GM23338 (cell line): ENCODE results near the gene CEP135.

Experiments used
- CREB1 ChIP-seq: fragments of 250-450 bp; sonication (Bioruptor Pico); IDR thresholded peaks from 2 replicates; pipeline ENCODE4 v1.5.0; 2020; ENCODE audit warnings: low read depth, mild to moderate bottlenecking, moderate library complexity
- EZH2 ChIP-seq: fragments of 200-600 bp; sonication (generic); IDR thresholded peaks from one replicate; pipeline ENCODE4 v1.8.0; 2017; ENCODE audit warnings: antibody characterized with exemption, mild to moderate bottlenecking, low read depth; ENCODE audit not compliant: unreplicated experiment
- EZH2phosphoT487 ChIP-seq: fragments of 200-600 bp; sonication (generic); IDR thresholded peaks from one replicate; pipeline ENCODE4 v1.8.1; 2018; ENCODE audit warnings: antibody characterized with exemption; ENCODE audit not compliant: unreplicated experiment
- JUNB ChIP-seq: IDR thresholded peaks from one replicate; pipeline ENCODE4 v1.6.1; 2016; ENCODE audit warnings: antibody characterized with exemption; ENCODE audit not compliant: unreplicated experiment
- POLR2AphosphoS5 ChIP-seq: IDR thresholded peaks from 2 replicates; pipeline ENCODE4 v1.6.1; 2016; ENCODE audit warnings: antibody characterized with exemption, low read depth
- ZNF462 ChIP-seq: fragments of 250-450 bp; sonication (Bioruptor Pico); IDR thresholded peaks from 2 replicates; pipeline ENCODE4 v1.5.0; 2020; ENCODE audit warnings: mild to moderate bottlenecking, moderate library complexity
- TF ChIP-seq, protein P1 (sequence below), 2 experiments: fragments of 200-600 bp in 1 of 2; sonication (generic) in 1 of 2; conservative IDR thresholded peaks; 2 replicates each; pipeline versions ENCODE4 v1.5.1 to v1.6.1; 2016 to 2017; ENCODE audit warnings: antibody characterized with exemption in 2 of 2, low read depth in 2 of 2, mild to moderate bottlenecking in 2 of 2, moderate library complexity in 1 of 2
- TF ChIP-seq, protein P2 (sequence below): IDR thresholded peaks from one replicate; pipeline ENCODE4 v1.6.1; 2018; ENCODE audit warnings: antibody characterized with exemption; ENCODE audit not compliant: unreplicated experiment

DNA sequence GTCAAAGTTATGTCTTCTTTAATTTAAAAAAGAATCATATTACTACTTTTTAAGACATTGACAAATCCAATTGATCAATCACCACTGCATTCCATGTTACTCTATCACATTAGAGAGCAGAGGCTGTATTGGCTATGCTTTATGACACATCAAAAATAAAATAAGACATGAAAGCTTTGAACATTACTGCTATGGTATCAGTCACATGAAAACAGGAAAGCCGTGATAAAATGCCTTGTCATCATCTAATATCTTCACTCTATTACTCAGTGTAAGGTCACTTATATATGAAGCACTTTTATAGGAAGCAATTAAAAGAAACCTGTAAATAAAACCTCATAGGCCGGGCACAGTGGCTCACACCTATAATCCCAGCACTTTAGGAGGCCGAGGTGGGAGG lies 27.7 kb upstream of the CEP135 start:
- TF ChIP-seq, protein P1, sequence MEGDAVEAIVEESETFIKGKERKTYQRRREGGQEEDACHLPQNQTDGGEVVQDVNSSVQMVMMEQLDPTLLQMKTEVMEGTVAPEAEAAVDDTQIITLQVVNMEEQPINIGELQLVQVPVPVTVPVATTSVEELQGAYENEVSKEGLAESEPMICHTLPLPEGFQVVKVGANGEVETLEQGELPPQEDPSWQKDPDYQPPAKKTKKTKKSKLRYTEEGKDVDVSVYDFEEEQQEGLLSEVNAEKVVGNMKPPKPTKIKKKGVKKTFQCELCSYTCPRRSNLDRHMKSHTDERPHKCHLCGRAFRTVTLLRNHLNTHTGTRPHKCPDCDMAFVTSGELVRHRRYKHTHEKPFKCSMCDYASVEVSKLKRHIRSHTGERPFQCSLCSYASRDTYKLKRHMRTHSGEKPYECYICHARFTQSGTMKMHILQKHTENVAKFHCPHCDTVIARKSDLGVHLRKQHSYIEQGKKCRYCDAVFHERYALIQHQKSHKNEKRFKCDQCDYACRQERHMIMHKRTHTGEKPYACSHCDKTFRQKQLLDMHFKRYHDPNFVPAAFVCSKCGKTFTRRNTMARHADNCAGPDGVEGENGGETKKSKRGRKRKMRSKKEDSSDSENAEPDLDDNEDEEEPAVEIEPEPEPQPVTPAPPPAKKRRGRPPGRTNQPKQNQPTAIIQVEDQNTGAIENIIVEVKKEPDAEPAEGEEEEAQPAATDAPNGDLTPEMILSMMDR (conservative IDR thresholded peaks at IDR 0.05; ENCODE audit: low read depth in 2 of 2): no peak
- TF ChIP-seq, protein P2, sequence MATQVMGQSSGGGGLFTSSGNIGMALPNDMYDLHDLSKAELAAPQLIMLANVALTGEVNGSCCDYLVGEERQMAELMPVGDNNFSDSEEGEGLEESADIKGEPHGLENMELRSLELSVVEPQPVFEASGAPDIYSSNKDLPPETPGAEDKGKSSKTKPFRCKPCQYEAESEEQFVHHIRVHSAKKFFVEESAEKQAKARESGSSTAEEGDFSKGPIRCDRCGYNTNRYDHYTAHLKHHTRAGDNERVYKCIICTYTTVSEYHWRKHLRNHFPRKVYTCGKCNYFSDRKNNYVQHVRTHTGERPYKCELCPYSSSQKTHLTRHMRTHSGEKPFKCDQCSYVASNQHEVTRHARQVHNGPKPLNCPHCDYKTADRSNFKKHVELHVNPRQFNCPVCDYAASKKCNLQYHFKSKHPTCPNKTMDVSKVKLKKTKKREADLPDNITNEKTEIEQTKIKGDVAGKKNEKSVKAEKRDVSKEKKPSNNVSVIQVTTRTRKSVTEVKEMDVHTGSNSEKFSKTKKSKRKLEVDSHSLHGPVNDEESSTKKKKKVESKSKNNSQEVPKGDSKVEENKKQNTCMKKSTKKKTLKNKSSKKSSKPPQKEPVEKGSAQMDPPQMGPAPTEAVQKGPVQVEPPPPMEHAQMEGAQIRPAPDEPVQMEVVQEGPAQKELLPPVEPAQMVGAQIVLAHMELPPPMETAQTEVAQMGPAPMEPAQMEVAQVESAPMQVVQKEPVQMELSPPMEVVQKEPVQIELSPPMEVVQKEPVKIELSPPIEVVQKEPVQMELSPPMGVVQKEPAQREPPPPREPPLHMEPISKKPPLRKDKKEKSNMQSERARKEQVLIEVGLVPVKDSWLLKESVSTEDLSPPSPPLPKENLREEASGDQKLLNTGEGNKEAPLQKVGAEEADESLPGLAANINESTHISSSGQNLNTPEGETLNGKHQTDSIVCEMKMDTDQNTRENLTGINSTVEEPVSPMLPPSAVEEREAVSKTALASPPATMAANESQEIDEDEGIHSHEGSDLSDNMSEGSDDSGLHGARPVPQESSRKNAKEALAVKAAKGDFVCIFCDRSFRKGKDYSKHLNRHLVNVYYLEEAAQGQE: no peak
- TF ChIP-seq POLR2AphosphoS5: no peak
- no peak for TF ChIP-seq JUNB
- TF ChIP-seq EZH2: no peak
- TF ChIP-seq EZH2phosphoT487: no peak
- no peak for TF ChIP-seq CREB1 (CRISPR knock-in tag)
- TF ChIP-seq ZNF462 (CRISPR knock-in tag): no peak
